Naive thymus-derived CD4-positive, alpha-beta T cell (primary cell): ENCODE data around the gene SMO. TPM values are rescaled to one million over a fixed set of nuclear protein-coding genes. Genes with fewer than 3 reads are reported as not detected.

ENCODE experiments used
- ATAC-seq: fragments of 150-1000 bp; cut with Tn5 transposase; 2 replicates; pipeline ENCODE4 v1.10.0; 2021; ENCODE audit warnings: mild to moderate bottlenecking, moderate library complexity
- CTCF ChIA-PET: fragments of 350-600 bp; sonication (Branson Sonifier 250); formaldehyde crosslinking; loops from one replicate; lab custom pipeline; 2021; ENCODE audit warnings: antibody characterized with exemption; lab: Charles Lee
- POLR2A ChIA-PET: fragments of 350-600 bp; sonication (Branson Sonifier 250); formaldehyde crosslinking; loops from one replicate; lab custom pipeline; 2021; ENCODE audit warnings: antibody characterized with exemption, inconsistent platforms; lab: Charles Lee
- DNase-seq, 9 donors: peaks; one replicate each; pipeline versions ENCODE4 v3.0.0 to v3.0.0-alpha.2; 2020 to 2022; ENCODE audit warnings: mixed read lengths in 1 of 9
- H3K27ac ChIP-seq: one replicate; pipeline ENCODE4 v1.7.0; 2013; ENCODE audit warnings: mild to moderate bottlenecking, low read depth, low read length, moderate library complexity
- H3K27me3 ChIP-seq, 2 donors: one replicate each; pipeline ENCODE4 v1.7.0; 2013; ENCODE audit warnings: low read length in 2 of 2, mild to moderate bottlenecking in 2 of 2, moderate library complexity in 2 of 2; ENCODE audit not compliant: control insufficient read depth in 2 of 2, insufficient read depth in 2 of 2
- H3K36me3 ChIP-seq, 3 experiments: 1 replicate in 2 of 3; 2 replicates in 1 of 3; pipeline ENCODE4 v1.7.0; 2013; ENCODE audit warnings: low read length in 3 of 3, mild to moderate bottlenecking in 3 of 3, moderate library complexity in 1 of 3; ENCODE audit not compliant: insufficient read depth in 3 of 3, control insufficient read depth in 2 of 3
- H3K4me1 ChIP-seq, 2 donors: one replicate each; pipeline ENCODE4 v1.7.0; 2013; ENCODE audit warnings: low read length in 2 of 2, mild to moderate bottlenecking in 2 of 2, moderate library complexity in 1 of 2; ENCODE audit not compliant: control insufficient read depth in 2 of 2, insufficient read depth in 2 of 2
- H3K4me3 ChIP-seq: 2 replicates; pipeline ENCODE4 v1.7.0; 2013; ENCODE audit warnings: mild to moderate bottlenecking, low read length
- H3K9me3 ChIP-seq, 3 experiments: 1 replicate in 2 of 3; 2 replicates in 1 of 3; pipeline ENCODE4 v1.7.0; 2013; ENCODE audit warnings: low read length in 3 of 3; ENCODE audit not compliant: control insufficient read depth in 2 of 3
- H3K27ac Mint-ChIP-seq, 9 donors: one replicate each; pipeline ENCODE4 v1.8.0; 2020 to 2022; ENCODE audit warnings: mixed read lengths in 9 of 9, mild to moderate bottlenecking in 8 of 9, moderate library complexity in 5 of 9, inconsistent platforms in 2 of 9
- H3K27me3 Mint-ChIP-seq, 5 donors: one replicate each; pipeline ENCODE4 v1.8.0; 2021 to 2022; ENCODE audit warnings: mixed read lengths in 5 of 5, mild to moderate bottlenecking in 1 of 5
- H3K36me3 Mint-ChIP-seq, 5 donors: one replicate each; pipeline ENCODE4 v1.8.0; 2020 to 2022; ENCODE audit warnings: mixed read lengths in 5 of 5, mild to moderate bottlenecking in 3 of 5, inconsistent platforms in 1 of 5
- H3K4me1 Mint-ChIP-seq, 7 donors: one replicate each; pipeline ENCODE4 v1.8.0; 2020 to 2022; ENCODE audit warnings: mixed read lengths in 7 of 7, mild to moderate bottlenecking in 3 of 7, inconsistent platforms in 1 of 7
- H3K4me3 Mint-ChIP-seq, 10 donors: one replicate each; pipeline ENCODE4 v1.8.0; 2020 to 2022; ENCODE audit warnings: mild to moderate bottlenecking in 10 of 10, mixed read lengths in 10 of 10, moderate library complexity in 6 of 10, inconsistent platforms in 2 of 10
- H3K9me3 Mint-ChIP-seq, 11 donors: one replicate each; pipeline ENCODE4 v1.8.0; 2020 to 2022; ENCODE audit warnings: mixed read lengths in 11 of 11, mild to moderate bottlenecking in 4 of 11, inconsistent platforms in 1 of 11, moderate library complexity in 1 of 11
- intact Hi-C, 2 donors: fragments of 100-400 bp; cut with micrococcal nuclease; formaldehyde crosslinking; loops; one replicate each; pipeline ENCODE4 v1.15.1; 2023
- polyA plus RNA-seq, 2 donors: library from polyadenylated mRNA; unstranded; fragments of 300-500 nt; fragmentation: Illumina TruSeq; gene quantifications; one replicate each; pipeline ENCODE4 v1.2.3, GENCODE V29; 2021
- total RNA-seq, 6 experiments: library from RNA in 5 of 6; stranded (reverse) in 5 of 6; gene quantifications; 1 replicate in 5 of 6; 2 replicates in 1 of 6; pipeline ENCODE4 v1.2.3 and lab custom pipeline; 2021 to 2026

SMO gene
- total and polyA plus RNA-seq, 7 experiments from 2014 or later = 0.11 to 0.22 TPM; not detected in 5

GRCh38 chr7:129176916-129177710 lies 11.3 kb upstream of the SMO start:
- Mint-ChIP-seq H3K27ac (no peak overlapping the region), H3K27me3 (peaks cover 7 to 37% (median 9%) of the 10 kb centered on the region in 5 donors), H3K4me3 (no peak overlapping the region), H3K9me3 (peaks cover 0 to 5% (median 0%) of the 10 kb centered on the region in 11 donors), H3K36me3 (peaks cover 0 to 4% (median 0%) of the 10 kb centered on the region in 5 donors), H3K4me1 (peaks cover 0 to 1% (median 0%) of the 10 kb centered on the region in 7 donors)
- H3K36me3 ChIP-seq = no peaks in the 10 kb centered on the region
- ChIA-PET CTCF (interaction anchor here (0.9 kb wide), 1 partner anchor 78 kb away, joined by 4 read pairs; no protein-coding TSS in a partner anchor), POLR2A (no interaction called here)
- H3K4me3 ChIP-seq = no peak overlapping the region
- H3K27ac ChIP-seq = no peak overlapping the region
- ATAC-seq = no peak
- no peak for DNase-seq
- no peaks in the 10 kb centered on the region for H3K27me3 ChIP-seq
- H3K4me1 ChIP-seq = no peaks in the 10 kb centered on the region
- no peaks in the 10 kb centered on the region for H3K9me3 ChIP-seq
- intact Hi-C loops = no loop called here

GRCh38 chr7:129184981-129185670 lies 3.3 kb upstream of the SMO start:
- ChIA-PET POLR2A (interaction anchor here (0.7 kb wide), 1 partner anchor 21 kb away, joined by 7 read pairs; no protein-coding TSS in a partner anchor), CTCF (interaction anchor here (1.0 kb wide), 1 partner anchor 21 kb away, joined by 3 read pairs; no protein-coding TSS in a partner anchor)
- no peak overlapping the region for H3K27ac ChIP-seq
- no peaks in the 10 kb centered on the region for H3K9me3 ChIP-seq
- H3K4me3 ChIP-seq = no peak overlapping the region
- Mint-ChIP-seq H3K4me1 (peaks cover 7 to 15% (median 13%) of the 10 kb centered on the region in 7 donors), H3K27ac (no peak overlapping the region), H3K9me3 (peaks cover 0 to 5% (median 0%) of the 10 kb centered on the region in 11 donors), H3K4me3 (peak overlapping the region in 1 of 10 donors; percentile 29), H3K36me3 (peaks cover 0 to 4% (median 0%) of the 10 kb centered on the region in 5 donors), H3K27me3 (peaks cover 18 to 53% (median 34%) of the 10 kb centered on the region in 5 donors)
- no peaks in the 10 kb centered on the region for H3K36me3 ChIP-seq
- peaks cover 0 to 4% of the 10 kb centered on the region in 2 donors for H3K4me1 ChIP-seq
- DNase-seq (no peak), ATAC-seq (no peak)
- peaks cover 0 to 5% of the 10 kb centered on the region in 2 donors for H3K27me3 ChIP-seq
- intact Hi-C loops = no loop called here

- ChIA-PET POLR2A (no interaction called here), CTCF (no interaction called here)
- peaks cover 0 to 5% of the 10 kb centered on the region in 2 donors for H3K27me3 ChIP-seq
- peaks cover 0 to 4% of the 10 kb centered on the region in 2 donors for H3K4me1 ChIP-seq
- no peaks in the 10 kb centered on the region for H3K36me3 ChIP-seq
- H3K27ac Mint-ChIP-seq = no peak overlapping the region
- H3K9me3 Mint-ChIP-seq = peaks cover 0 to 4% (median 0%) of the 10 kb centered on the region in 11 donors
- no peaks in the 10 kb centered on the region for H3K9me3 ChIP-seq
- H3K36me3 Mint-ChIP-seq = no peaks in the 10 kb centered on the region
- H3K4me3 ChIP-seq = no peak overlapping the region
- ATAC-seq (no peak), DNase-seq (no peak)
- peak overlapping the region in 1 of 10 donors; percentile 10 for H3K4me3 Mint-ChIP-seq
- peaks cover 24 to 60% (median 36%) of the 10 kb centered on the region in 5 donors for H3K27me3 Mint-ChIP-seq
- peaks cover 7 to 15% (median 13%) of the 10 kb centered on the region in 7 donors for H3K4me1 Mint-ChIP-seq
- H3K27ac ChIP-seq = no peak overlapping the region
- intact Hi-C loops = no loop called here
Observed at GRCh38 chr7:129186749-129187260, 1.6 kb upstream of the SMO start.

- Mint-ChIP-seq H3K27me3 (peaks cover 35 to 67% (median 46%) of the 10 kb centered on the region in 5 donors), H3K4me3 (peak overlapping the region; percentile 45 to 82 (median 73)), H3K36me3 (no peaks in the 10 kb centered on the region), H3K4me1 (peaks cover 7 to 15% (median 13%) of the 10 kb centered on the region in 7 donors), H3K27ac (peak overlapping the region in 1 of 9 donors; percentile 28), H3K9me3 (peaks cover 0 to 2% (median 0%) of the 10 kb centered on the region in 11 donors)
- no peak for ATAC-seq
- ChIA-PET POLR2A (no interaction called here), CTCF (no interaction called here)
- Histone ChIP-seq H3K27me3 (peaks cover 0 to 5% of the 10 kb centered on the region in 2 donors), H3K4me3 (no peak overlapping the region), H3K4me1 (peaks cover 0 to 4% of the 10 kb centered on the region in 2 donors), H3K36me3 (no peaks in the 10 kb centered on the region), H3K9me3 (no peaks in the 10 kb centered on the region), H3K27ac (no peak overlapping the region)
- DNase-seq = no peak
- intact Hi-C loops = no loop called here
Observed at GRCh38 chr7:129187681-129188371, 607 bp upstream of the SMO start.

GRCh38 chr7:129188892-129189660 lies 643 bp downstream of the SMO start:
- H3K27ac ChIP-seq = no peak overlapping the region
- Mint-ChIP-seq H3K27ac (no peak overlapping the region), H3K4me3 (peak overlapping the region; percentile 45 to 84 (median 76)), H3K27me3 (peaks cover 41 to 67% (median 52%) of the 10 kb centered on the region in 5 donors), H3K36me3 (no peaks in the 10 kb centered on the region), H3K4me1 (peaks cover 7 to 15% (median 13%) of the 10 kb centered on the region in 7 donors), H3K9me3 (peaks cover 0 to 2% (median 0%) of the 10 kb centered on the region in 11 donors)
- ATAC-seq (peak; percentile 40), DNase-seq (peak in 1 of 9 donors; percentile 11)
- ChIA-PET POLR2A (no interaction called here), CTCF (interaction anchor here (0.7 kb wide), 1 partner anchor 30 kb away, joined by 3 read pairs; no protein-coding TSS in a partner anchor)
- H3K36me3 ChIP-seq = no peaks in the 10 kb centered on the region
- H3K4me3 ChIP-seq = peak overlapping the region; percentile 39
- intact Hi-C loops = no loop called here
- H3K9me3 ChIP-seq = no peaks in the 10 kb centered on the region
- H3K4me1 ChIP-seq = peaks cover 0 to 4% of the 10 kb centered on the region in 2 donors
- peaks cover 0 to 5% of the 10 kb centered on the region in 2 donors for H3K27me3 ChIP-seq
